HG02852 (cell line): ENCODE data around the gene SWSAP1.

Source experiments
- ATAC-seq: cut with Tn5 transposase; IDR thresholded peaks from one replicate; pipeline ENCODE4 v1.9.1; 2021; ENCODE audit warnings: mild to moderate bottlenecking, moderate library complexity; ENCODE audit not compliant: unreplicated experiment

SWSAP1 gene

DNA sequence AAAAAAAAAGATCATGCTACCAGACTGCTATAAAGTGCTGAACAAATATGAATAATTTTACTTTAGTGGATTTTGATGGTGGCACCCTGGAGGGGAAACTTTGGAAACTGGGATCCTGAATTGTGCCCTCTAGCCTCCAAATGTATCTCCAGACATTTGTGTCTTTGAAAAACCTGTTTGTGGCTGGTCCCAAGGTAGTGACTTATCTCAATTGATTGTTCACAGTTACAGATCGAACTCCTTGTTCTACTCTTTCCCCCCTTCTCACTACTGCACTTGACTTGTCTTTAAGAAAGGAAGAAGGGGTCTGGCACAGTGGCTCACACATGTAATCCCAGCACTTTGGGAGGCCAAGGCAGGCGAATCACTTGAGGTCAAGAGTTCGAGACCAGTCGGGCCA lies 34.1 kb downstream of the SWSAP1 start:
- ATAC-seq, result no peak

DNA sequence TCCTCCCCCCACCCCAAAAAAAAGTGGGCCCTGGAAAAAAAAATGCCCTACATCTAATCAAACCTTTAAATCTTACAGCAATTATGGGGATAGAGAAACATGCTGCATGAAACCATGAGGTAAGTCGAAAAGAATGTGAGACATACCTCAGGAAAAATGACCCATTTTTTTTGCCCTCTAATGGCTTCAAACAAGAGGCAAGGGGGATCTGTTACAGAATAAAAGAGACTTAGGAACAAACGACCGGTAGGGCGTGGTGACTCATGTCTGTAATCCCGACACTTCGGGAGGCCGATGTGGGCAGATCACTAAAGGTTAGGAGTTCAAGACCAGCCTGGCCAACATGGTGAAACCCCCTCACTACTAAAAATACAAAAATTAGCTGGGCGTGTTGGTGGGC lies 36.2 kb downstream of the SWSAP1 start:
- no peak for ATAC-seq

DNA sequence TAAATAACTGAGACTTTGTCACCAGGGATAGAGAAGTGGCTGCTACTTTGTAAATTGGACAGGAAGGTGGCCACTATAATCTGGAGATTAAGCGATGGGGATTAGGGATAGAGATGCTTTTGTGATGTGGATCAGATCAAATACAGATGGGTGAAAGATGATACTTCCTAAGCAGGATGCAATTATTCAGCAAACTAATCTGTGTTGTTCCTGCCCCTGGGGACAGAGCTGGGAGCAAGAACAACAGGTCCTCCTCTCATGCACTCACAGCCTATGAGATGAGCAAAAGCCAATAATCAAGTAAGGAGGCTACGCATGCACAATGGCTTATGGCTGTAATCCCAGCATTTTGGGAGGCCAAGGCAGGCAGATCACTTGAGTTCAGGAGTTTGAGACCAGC lies 40.1 kb downstream of the SWSAP1 start:
- ATAC-seq, result no peak

DNA sequence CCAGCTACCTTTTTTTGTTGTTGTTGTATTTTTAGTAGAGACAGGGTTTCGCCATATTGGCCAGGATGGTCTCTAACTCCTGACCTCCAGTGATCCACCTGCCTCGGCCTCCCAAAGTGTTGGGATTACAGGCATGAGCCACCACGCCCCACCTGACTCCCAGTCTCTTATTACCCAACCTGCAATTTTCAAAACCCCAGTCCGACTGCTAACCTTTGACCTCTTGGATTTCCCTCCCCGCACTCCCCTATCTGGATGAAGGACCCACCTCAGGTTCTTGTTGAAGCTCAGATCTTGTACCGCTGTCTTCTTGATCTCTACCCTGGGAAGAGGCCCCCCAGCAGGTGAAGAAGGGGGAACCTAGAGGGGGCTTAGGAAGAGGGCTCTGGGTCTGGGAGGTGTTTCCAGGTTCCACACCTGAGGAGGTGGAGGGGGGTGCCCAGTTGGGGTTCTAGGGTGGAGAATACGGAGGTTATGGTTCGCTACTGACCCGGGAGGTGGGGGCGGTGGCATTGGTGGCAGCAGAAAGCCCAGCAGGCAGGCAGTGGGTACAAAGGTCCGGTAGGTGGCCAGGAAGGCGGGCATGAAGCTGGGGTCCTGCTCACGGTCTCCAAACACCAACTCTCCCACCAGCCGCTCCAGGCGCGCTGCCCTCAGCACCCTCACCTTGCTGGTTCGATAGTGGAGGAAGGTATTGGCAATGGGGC lies 42.0 kb downstream of the SWSAP1 start:
- ATAC-seq, result no peak

DNA sequence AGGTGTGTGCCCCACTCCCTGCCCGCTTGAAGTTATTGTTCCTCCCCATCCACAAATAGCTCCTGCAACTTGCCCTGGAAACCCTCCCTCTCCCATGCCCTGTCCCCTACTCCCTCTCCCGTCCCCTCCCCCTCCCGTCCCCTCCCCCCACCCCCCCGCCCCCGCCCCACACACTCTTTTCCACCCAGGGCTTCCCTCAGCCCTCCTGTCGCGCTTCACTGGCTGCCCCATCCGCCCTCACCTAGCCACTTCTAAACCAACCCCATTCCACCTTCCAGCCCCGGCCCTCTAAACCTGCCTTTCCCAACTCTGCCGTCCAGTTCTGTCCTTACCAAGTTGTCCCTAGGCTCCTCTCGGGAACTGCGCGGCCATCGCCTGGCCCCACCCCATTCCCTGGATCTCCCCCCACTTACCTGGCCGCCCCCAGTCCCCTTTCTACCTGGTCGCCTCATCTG lies 43.7 kb downstream of the SWSAP1 start:
- ATAC-seq, result no peak

DNA sequence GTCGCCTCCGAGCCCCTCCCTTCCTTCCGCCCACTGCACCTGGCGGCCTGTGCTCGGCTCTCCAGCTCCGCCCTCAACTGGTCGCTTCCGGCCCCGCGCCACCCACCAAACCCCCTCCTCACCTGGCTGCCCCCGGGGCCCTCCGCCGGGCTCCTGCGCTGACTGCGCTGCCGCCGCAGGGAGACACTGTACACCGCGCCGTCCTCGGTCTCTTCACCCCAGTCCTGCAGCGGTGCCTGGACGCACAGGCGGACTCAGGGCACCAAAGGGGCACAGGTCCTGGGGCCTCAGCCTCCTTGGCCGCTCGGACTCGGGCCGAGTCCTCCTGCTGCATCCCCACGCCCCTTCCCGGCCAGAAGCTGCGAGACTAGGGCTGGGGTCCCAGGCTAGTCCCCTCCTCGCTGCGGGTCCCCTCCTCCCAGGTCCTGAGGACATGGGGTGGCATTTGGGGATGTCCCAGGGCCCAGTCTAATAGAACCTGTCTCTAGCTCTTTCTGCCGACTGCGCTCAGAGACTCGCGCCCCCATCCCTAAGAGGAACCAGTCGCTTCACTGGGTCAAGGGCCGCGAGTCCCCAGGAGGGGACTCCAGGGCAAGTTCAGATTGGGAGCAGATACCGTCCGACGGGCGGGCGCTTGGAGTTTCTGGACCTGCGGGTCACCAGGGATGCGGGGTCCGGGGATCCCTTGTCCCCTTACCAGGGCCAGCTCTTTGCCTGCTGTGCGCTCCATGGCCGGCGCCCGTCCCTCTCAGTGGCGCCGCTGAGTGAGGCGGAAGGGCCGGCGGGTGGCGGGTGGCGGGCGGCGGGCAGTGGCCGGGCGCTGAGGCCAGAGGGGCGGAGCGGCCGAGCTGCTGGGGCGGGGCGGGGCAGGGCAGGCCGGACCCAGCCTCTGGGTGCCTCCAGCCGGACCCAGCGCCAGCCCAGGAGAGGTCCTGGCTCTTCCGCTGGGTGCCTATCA lies 44.4 kb downstream of the SWSAP1 start, which contains the start of gene RGL3:
Gene RGL3 (minus strand): TSS at position 766 of the 958 bp plus-strand sequence. CDS start 36 bp downstream, at position 730.
- no peak for ATAC-seq

DNA sequence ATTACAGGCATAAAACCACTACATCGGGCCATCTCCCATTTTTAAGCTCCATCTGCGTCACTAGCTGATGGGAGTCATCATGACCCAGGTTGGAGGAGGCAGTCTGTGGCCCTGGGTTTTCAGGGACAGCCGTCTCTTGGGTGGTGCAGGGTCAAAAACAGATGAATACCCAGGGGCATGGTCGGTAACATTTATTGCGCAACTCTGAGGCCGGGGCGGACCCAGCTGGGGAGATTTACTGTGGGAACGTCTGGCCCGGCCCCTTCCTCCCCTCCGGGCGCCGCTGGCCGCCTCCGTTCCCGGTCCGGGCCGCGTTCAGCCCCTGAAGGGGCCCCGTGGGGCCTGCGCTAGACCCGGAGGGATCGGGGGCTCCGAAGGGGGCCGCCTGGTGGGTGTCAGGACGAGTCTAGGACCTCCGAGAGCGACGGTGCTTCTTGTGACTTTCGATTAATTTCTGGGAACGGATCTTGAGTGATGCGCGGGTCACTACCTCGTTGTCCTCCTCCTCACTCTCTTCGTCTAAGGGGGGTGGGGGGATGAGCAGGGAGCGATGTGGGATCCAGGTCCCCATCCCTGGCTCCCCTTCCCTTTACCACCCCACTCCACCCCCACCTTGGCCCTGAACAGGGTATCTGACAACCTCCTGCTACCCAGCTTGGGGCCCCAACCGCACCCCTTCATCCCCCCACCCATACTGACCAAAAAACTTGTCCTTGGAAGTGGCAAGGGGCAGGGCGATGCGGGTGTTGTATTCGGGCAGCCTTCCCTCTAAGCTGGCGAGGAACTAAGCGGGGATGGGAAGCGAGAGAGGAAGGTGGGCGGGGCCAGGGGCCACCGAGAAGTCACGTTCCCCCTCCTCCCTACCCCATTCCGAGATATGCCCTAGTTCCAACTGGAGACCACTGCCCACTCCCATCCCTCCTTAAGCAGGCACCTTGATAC lies 46.2 kb downstream of the SWSAP1 start:
- ATAC-seq, result no peak

DNA sequence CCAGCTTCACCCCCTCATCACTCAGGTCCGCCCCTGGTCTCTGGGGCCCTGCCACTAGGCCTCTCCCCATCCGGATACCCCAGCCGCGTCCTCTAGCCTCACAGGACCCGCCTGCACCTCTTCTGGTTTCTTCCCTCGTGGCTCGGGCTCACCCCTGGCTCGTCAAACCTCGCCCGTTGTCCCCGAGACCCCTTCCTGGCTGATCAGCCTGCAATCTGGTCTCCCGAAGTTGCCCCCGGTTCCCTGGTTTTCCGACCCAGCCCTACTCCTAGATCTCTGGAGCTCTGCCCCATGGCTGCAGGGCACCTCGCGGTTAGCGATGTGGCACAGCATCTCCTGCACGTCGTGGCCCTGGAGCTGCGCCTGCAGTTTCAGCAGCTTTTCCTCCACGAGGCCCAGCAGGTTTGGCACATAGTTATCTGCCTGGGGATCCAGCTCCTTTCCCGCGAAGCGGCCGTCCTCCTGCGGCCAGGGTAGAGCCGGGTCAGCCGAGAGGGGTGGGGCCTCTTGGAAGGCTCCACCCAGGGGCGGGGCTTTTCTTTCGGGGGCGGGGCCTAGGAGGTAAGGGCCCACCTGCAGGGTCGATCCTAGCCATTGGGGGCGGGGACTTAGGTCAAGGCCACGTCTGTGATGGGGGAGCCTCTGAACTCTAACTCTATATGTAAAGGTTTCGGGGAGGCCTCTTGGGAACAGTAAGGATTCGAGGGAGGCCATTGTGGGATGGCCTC lies 47.1 kb downstream of the SWSAP1 start:
- ATAC-seq, result no peak

DNA sequence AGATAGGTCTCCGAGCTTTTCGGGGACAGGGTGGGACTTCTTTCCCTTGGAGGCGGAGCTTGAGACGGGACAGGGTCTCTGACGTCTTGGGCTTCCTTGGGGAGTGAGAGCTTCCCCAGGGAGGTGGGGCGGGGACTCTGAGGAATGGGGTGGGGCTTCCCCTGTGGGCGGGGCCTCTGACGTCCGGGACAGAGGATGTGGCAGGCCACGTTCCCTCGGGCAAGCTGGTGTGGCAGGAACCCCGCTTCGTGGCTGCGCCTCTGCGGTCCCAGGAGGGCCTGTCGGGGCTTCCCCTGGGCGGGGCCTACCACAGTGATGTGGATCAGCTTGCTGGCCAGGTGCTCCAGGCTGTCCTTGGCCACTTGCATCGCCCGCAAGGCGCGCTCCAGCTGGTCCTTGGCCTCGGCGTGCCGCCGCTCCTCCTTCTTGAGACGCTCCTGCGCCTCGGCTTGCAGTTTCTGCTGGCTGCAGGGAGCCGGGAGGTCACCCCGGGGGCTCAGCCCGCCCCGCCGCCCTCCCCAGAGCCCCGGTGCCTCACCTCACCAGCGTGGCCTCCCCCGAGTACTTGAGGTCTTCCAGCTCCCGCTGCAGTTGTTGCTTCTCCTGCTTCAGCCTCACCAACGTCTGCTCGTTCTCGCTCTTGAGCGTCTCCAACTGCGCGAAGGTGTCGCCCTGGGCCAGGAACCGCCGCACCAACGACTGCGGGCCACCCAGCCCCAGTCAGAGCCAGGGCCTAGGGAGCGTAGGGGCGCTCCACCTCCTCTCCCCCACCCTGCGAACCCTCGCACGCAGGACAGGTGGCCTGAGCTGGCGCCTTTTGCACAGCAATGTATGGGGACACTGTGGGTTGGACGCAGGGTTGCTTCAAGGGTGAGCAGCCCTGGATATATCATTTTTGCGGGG lies 47.9 kb downstream of the SWSAP1 start:
- ATAC-seq, result no peak

DNA sequence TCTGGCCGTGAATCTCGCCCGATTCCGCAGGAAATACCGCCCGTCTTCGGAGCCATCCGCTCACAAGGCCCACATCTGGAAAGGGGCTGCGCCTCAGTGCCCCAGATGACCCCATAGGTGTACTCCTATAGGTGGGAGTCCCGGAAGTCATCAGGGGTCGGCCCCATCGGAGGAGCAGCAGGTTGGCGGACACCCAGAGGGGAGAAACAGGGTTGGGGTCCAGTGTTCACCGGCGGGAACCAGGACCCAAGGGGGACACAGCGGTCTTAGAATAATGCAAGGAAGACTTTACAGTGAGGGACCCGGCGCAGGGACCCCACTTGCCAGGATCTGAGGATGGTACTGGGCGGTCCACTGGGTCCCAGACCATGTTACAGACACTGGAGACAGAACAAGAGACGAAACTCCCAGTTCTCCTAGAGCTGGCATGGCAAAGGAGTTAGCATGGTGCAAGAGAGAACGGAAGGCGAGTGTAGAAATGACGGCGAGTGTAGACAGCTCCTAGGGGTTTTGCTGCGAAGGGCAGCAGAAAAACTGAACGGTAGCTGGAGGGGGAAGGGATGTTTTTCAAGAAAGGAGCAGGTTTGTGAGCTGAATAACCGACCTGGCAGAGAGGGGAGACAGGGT lies 48.8 kb downstream of the SWSAP1 start:
- no peak for ATAC-seq

DNA sequence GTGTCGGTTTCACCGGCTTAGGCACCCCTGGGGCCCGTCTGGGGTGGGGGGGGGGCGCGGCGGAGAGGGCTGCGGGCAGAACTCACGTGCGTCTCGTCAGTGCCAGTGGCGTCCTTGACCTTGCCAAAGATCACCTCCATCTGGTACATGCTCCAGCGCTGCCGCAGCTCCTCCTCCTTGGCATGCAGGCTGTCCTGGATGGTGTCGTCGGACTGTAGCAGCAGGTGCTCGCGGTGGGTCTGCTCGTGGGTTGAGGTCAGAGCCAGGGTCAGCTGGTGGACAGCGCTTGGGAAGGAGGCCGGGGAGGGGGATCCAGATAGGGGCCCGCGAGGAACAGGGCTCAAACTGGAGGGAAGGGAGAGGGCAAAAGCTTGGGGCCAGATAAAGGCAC lies 49.3 kb downstream of the SWSAP1 start:
- no peak for ATAC-seq
